Measurements from ENCODE around the gene MBD6. TPM values are rescaled to one million over a fixed set of nuclear protein-coding genes. Genes with fewer than 3 reads are reported as not detected.

Gene MBD6
- total RNA-seq, 1 donor from 2014 or later: 99.0 TPM

DNA sequence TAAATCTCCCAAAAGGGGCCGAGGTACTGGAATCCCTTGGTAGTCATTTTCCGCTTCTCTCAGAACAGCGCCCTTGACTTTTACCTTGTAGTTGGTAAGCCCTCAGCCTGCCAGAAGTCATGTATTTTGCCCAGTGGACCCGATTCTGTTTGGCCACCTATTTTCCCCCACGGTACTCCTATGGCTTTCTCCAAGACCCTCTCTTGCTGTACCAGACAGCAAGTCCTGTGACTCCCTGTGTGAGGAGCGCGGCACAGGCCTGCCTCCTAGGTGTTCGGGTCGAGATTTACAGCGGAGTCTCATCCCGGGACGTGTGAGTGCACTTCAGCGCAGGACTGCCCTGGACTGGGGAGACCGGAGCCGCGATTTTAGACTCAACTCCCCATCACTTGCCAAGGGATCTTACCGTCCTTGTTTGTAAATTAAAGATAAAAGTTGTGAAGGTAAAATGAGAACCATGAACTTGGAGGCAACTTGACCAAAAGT, 1.1 kb upstream of the MBD6 start:
- TF ChIP-seq CTCF (IDR thresholded peaks at IDR 0.05; ENCODE audit: unreplicated experiment): no peak
- Mint-ChIP-seq H3K4me3 (ENCODE audit: unreplicated experiment) (peak overlapping the region; percentile 92), H3K36me3 (ENCODE audit: low read depth, unreplicated experiment) (peaks cover 35% of the 10 kb centered on the region), H3K9me3 (ENCODE audit: unreplicated experiment) (no peaks in the 10 kb centered on the region), H3K27ac (ENCODE audit: unreplicated experiment) (peak overlapping the region; percentile 87), H3K27me3 (ENCODE audit: unreplicated experiment) (peaks cover 33% of the 10 kb centered on the region), H3K4me1 (ENCODE audit: unreplicated experiment) (peaks cover 46% of the 10 kb centered on the region)
- DNase-seq (ENCODE audit: low spot score): peak; percentile 55

DNA sequence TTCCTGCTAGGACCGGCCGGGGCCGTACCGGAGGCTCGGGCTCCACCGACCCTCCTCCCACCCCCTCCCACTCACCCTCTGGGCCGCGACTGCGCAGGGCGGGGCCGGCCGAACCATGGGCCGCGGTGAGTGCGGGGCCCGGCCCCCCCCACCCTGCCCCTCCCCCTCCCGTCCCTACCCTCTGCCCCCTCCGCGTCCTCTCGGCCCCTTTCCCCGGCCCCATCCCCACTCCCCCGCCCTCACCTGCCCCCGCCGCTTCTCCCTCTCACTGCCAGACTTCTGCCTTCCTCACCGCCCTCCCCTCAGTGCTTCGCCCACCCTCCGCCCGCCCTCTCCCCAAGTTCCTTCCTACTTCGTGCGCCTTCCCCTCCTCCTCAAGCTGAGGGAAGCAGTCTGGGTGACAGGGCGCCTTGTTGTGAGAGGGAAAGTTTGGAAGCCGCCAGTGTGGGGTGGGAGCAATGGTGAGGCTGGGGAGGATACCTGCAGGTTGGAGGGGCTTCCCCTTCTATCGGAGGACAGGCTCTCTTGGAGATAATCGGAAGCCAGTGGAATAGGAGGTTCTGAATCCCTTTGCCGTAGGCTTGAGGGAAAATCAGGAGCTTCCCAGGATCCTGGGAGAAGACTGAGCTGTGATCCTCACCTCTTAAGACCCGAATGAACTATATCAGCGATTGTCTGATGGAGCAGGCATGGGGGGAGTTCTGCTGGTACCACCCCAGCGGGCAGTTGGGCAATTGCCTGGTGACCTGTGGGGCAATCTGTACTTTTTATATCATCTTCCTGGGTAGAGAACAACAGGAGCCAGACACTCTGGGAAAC, 472 bp downstream of the MBD6 start:
- H3K27ac Mint-ChIP-seq (ENCODE audit: unreplicated experiment): peak overlapping the region; percentile 88
- H3K9me3 Mint-ChIP-seq (ENCODE audit: unreplicated experiment): no peaks in the 10 kb centered on the region
- peaks cover 34% of the 10 kb centered on the region for H3K27me3 Mint-ChIP-seq (ENCODE audit: unreplicated experiment)
- no peak for TF ChIP-seq CTCF (IDR thresholded peaks at IDR 0.05; ENCODE audit: unreplicated experiment)
- peaks cover 26% of the 10 kb centered on the region for H3K36me3 Mint-ChIP-seq (ENCODE audit: low read depth, unreplicated experiment)
- peak; percentile 49 for DNase-seq (ENCODE audit: low spot score)
- H3K4me3 Mint-ChIP-seq (ENCODE audit: unreplicated experiment): peak overlapping the region; percentile 95
- peaks cover 37% of the 10 kb centered on the region for H3K4me1 Mint-ChIP-seq (ENCODE audit: unreplicated experiment)

DNA sequence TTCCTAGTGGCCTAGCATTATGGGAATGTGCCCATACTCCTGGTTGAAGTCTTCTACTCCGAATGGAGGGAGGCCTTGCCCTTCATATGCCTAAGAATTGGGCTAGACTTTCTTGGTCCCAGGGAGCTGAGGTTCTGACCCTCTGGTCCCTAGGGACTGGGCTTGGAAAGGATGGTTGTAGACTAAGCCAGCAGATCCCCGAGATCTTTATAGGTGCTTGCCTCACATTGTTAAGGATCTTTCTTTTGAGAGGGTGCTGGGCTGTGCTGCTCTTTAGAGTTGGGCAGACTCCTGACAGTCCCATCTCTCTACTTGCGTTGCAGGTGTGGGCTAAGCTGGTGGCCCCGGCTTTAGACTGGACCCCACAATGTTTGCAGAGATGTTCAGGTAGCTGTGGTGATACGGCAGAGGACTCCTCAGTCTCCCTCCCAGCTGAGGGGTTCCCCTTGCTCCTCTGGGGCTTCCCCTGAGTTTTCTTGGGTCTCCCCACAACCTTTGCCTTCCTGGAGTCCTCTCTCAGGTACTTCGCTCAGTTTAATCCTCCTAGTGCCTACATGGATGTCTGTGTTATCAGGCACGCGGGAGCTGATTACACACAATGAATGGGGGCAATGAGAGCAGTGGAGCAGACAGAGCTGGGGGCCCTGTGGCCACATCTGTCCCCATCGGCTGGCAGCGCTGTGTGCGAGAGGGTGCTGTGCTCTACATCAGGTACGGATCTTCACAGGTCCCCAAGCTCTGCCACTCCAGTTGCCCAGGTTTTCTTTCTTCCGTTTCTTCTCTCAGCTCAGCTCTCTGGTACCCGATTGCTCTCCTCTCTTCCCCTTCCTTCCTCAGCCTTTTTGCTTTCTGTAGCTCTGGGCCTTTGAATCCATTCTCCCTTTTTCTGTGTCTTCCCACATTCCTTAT, 1.3 kb downstream of the MBD6 start:
- peaks cover 25% of the 10 kb centered on the region for H3K36me3 Mint-ChIP-seq (ENCODE audit: low read depth, unreplicated experiment)
- H3K27ac Mint-ChIP-seq (ENCODE audit: unreplicated experiment): peak overlapping the region; percentile 88
- H3K27me3 Mint-ChIP-seq (ENCODE audit: unreplicated experiment): peaks cover 36% of the 10 kb centered on the region
- H3K4me1 Mint-ChIP-seq (ENCODE audit: unreplicated experiment): peaks cover 29% of the 10 kb centered on the region
- DNase-seq (ENCODE audit: low spot score): no peak
- H3K4me3 Mint-ChIP-seq (ENCODE audit: unreplicated experiment): peak overlapping the region; percentile 95
- no peaks in the 10 kb centered on the region for H3K9me3 Mint-ChIP-seq (ENCODE audit: unreplicated experiment)
- no peak for TF ChIP-seq CTCF (IDR thresholded peaks at IDR 0.05; ENCODE audit: unreplicated experiment)

GRCh38 chr12:57524814-57525614, 2.4 kb downstream of the MBD6 start:
- H3K27me3 Mint-ChIP-seq (ENCODE audit: unreplicated experiment): peaks cover 36% of the 10 kb centered on the region
- H3K4me3 Mint-ChIP-seq (ENCODE audit: unreplicated experiment): peak overlapping the region; percentile 95
- H3K9me3 Mint-ChIP-seq (ENCODE audit: unreplicated experiment): no peaks in the 10 kb centered on the region
- TF ChIP-seq CTCF (IDR thresholded peaks at IDR 0.05; ENCODE audit: unreplicated experiment): no peak
- peaks cover 26% of the 10 kb centered on the region for H3K4me1 Mint-ChIP-seq (ENCODE audit: unreplicated experiment)
- H3K27ac Mint-ChIP-seq (ENCODE audit: unreplicated experiment): peak overlapping the region; percentile 81
- peaks cover 23% of the 10 kb centered on the region for H3K36me3 Mint-ChIP-seq (ENCODE audit: low read depth, unreplicated experiment)
- no peak for DNase-seq (ENCODE audit: low spot score)

Measured in endothelial cell (in vitro differentiated cells).